Trophoblast cell (in vitro differentiated cells and primary cell): Measurements from ENCODE around the gene VPS11.

Source experiments
- DNase-seq, 2 donors: peaks; one replicate each; pipeline ENCODE4 v3.0.0-alpha.2; 2016
- H2AFZ ChIP-seq: 2 replicates; pipeline ENCODE4 v1.6.1; 2013; ENCODE audit warnings: low read length, moderate library complexity, mild to moderate bottlenecking; ENCODE audit not compliant: insufficient read depth, poor library complexity
- H2AK5ac ChIP-seq: 2 replicates; pipeline ENCODE4 v1.6.1; 2013; ENCODE audit warnings: mild to moderate bottlenecking, low read length
- H2BK120ac ChIP-seq: 2 replicates; pipeline ENCODE4 v1.6.1; 2013; ENCODE audit warnings: low read length, mild to moderate bottlenecking, moderate library complexity; ENCODE audit not compliant: insufficient read depth, poor library complexity
- H2BK12ac ChIP-seq: 2 replicates; pipeline ENCODE4 v1.6.1; 2013; ENCODE audit warnings: mild to moderate bottlenecking, low read length, moderate library complexity
- H2BK5ac ChIP-seq: 2 replicates; pipeline ENCODE4 v1.6.1; 2013; ENCODE audit warnings: low read length, low read depth, moderate library complexity, mild to moderate bottlenecking; ENCODE audit not compliant: poor library complexity
- H3K14ac ChIP-seq: 2 replicates; pipeline ENCODE4 v1.6.1; 2013; ENCODE audit warnings: mild to moderate bottlenecking, low read length
- H3K18ac ChIP-seq: 2 replicates; pipeline ENCODE4 v1.6.1; 2013; ENCODE audit warnings: mild to moderate bottlenecking, low read length
- H3K23ac ChIP-seq: 2 replicates; pipeline ENCODE4 v1.6.1; 2013; ENCODE audit warnings: low read length
- H3K27ac ChIP-seq: 2 replicates; pipeline ENCODE4 v1.5.1; 2013; ENCODE audit warnings: low read depth, mild to moderate bottlenecking, inconsistent platforms, low read length, moderate library complexity
- H3K27me3 ChIP-seq: 2 replicates; pipeline ENCODE4 v1.6.1; 2013; ENCODE audit warnings: inconsistent platforms, mild to moderate bottlenecking, low read length, moderate library complexity; ENCODE audit not compliant: insufficient read depth
- H3K36me3 ChIP-seq, 2 experiments: 1 replicate in 1 of 2; 2 replicates in 1 of 2; pipeline ENCODE4 v1.6.1; 2013; ENCODE audit warnings: low read length in 2 of 2, mild to moderate bottlenecking in 2 of 2, moderate library complexity in 1 of 2; ENCODE audit not compliant: insufficient read depth in 2 of 2, control insufficient read depth in 1 of 2
- H3K4ac ChIP-seq: 2 replicates; pipeline ENCODE4 v1.6.1; 2013; ENCODE audit warnings: low read depth, mild to moderate bottlenecking, low read length, moderate library complexity
- H3K4me1 ChIP-seq, 2 experiments: 1 replicate in 1 of 2; 2 replicates in 1 of 2; pipeline ENCODE4 v1.6.1; 2013; ENCODE audit warnings: low read length in 2 of 2, mild to moderate bottlenecking in 2 of 2, moderate library complexity in 1 of 2; ENCODE audit not compliant: insufficient read depth in 2 of 2, control insufficient read depth in 1 of 2
- H3K4me2 ChIP-seq: 2 replicates; pipeline ENCODE4 v1.6.1; 2013; ENCODE audit warnings: inconsistent platforms, mild to moderate bottlenecking, low read length, moderate library complexity
- H3K4me3 ChIP-seq: 2 replicates; pipeline ENCODE4 v1.5.1; 2013; ENCODE audit warnings: mild to moderate bottlenecking, low read depth, low read length, inconsistent platforms
- H3K79me1 ChIP-seq: one replicate; pipeline ENCODE4 v1.6.1; 2013; ENCODE audit warnings: low read length
- H3K79me2 ChIP-seq: 2 replicates; pipeline ENCODE4 v1.6.1; 2013; ENCODE audit warnings: low read length, mild to moderate bottlenecking; ENCODE audit not compliant: control insufficient read depth, insufficient read depth, poor library complexity
- H3K9ac ChIP-seq: 2 replicates; pipeline ENCODE4 v1.6.1; 2013; ENCODE audit warnings: mild to moderate bottlenecking, low read length
- H3K9me3 ChIP-seq: 2 replicates; pipeline ENCODE4 v1.6.1; 2013; ENCODE audit warnings: low read depth, mild to moderate bottlenecking, control low read depth, inconsistent platforms, low read length; ENCODE audit not compliant: insufficient read depth
- H4K12ac ChIP-seq: 2 replicates; pipeline ENCODE4 v1.6.1; 2013; ENCODE audit warnings: low read depth, mild to moderate bottlenecking, low read length, moderate library complexity
- H4K8ac ChIP-seq: 2 replicates; pipeline ENCODE4 v1.6.1; 2013; ENCODE audit warnings: low read depth, mild to moderate bottlenecking, low read length, moderate library complexity
- H4K91ac ChIP-seq: one replicate; pipeline ENCODE4 v1.6.1; 2013; ENCODE audit warnings: low read depth, mild to moderate bottlenecking, low read length, moderate library complexity
- WGBS: extraction: QIAGEN DNeasy Blood & Tissue Kit; methylation state at CpG from one replicate; pipeline ENCODE4 v1.1.7; 2013; ENCODE audit warnings: missing lambda C conversion rate; ENCODE audit not compliant: insufficient read length, insufficient coverage; ENCODE audit errors: extremely low coverage; 5-methylcytosine and 5-hydroxymethylcytosine counted together

The VPS11 gene

DNA sequence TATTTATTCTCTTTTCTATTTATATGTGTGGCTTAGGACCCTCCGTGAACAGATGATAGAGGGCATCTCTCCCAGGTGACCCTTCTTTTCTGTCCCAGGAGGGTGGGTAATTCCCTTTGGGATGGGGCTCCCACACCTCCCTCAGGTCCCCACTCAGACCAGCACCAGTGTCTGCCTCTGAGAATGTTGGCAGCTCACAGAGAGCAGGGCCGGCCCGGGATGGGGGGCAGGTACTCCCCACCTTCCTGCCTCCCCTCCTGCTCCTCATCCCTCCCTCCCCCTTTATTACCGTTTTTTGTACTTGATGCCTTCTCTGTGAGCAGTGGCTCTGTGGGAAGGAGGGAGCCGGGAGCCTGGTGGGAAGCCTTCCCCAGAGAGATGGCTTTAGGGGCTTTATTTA is 49.0 kb downstream of the VPS11 start:
- WGBS: no CpG with 5 or more reads among the region's 5 CpGs
- Histone ChIP-seq H3K18ac (no peak overlapping the region), H3K4me2 (no peak overlapping the region), H4K91ac (no peak overlapping the region), H2BK12ac (no peak overlapping the region), H4K12ac (no peak overlapping the region), H2BK120ac (no peak overlapping the region), H3K4me1 (peaks cover 0 to 2% of the 10 kb centered on the region in 2 experiments), H3K79me2 (peaks cover 1% of the 10 kb centered on the region), H3K36me3 (peaks cover 13 to 15% of the 10 kb centered on the region in 2 experiments), H2AFZ (no peak overlapping the region), H3K14ac (no peak overlapping the region), H2BK5ac (no peak overlapping the region), H3K4me3 (no peak overlapping the region), H3K79me1 (peaks cover 6% of the 10 kb centered on the region), H3K27me3 (no peaks in the 10 kb centered on the region), H3K23ac (no peak overlapping the region), H3K9ac (no peak overlapping the region), H3K27ac (no peak overlapping the region), H3K4ac (no peak overlapping the region), H2AK5ac (no peak overlapping the region), H4K8ac (no peak overlapping the region), H3K9me3 (no peaks in the 10 kb centered on the region)
- DNase-seq: no peak

DNA sequence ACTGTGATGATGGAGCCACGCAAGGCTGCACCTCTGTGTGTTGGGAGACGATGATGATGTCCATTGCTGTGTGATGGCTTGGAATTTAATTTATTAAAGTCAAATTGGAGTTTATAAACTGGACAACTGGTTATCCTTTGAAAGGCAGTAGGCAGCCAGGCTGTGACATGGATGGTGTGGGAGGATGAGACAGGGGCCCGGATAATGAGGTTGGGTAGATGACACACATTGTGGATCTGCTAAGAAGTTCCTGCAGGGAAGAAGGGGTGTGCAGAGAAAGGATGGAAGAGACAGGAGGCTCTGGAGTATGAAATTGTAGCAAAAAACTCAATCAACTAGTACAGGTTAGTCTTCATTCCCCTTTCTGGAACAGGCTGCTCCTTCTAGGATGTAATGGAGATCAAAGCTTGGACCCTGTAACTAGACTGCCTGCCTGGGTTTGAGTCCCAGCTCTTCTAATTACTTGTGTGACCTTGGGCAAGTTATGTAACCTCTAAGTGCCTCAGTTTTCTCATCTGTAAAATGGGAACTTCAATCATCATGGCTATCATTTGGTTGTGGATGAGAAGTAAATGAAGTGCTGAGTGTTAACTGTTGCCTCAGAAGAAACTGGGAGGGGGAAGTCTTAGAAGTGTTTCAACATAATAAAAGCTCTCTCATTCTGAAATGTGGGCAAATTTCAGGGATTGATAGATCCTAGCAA is 49.5 kb downstream of the VPS11 start:
- H3K27ac ChIP-seq: no peak overlapping the region
- H3K4me2 ChIP-seq: no peak overlapping the region
- H3K18ac ChIP-seq: no peak overlapping the region
- no peak overlapping the region for H3K4ac ChIP-seq
- no peaks in the 10 kb centered on the region for H3K27me3 ChIP-seq
- no peak overlapping the region for H2BK12ac ChIP-seq
- H3K9me3 ChIP-seq: no peaks in the 10 kb centered on the region
- H3K79me2 ChIP-seq: peaks cover 4% of the 10 kb centered on the region
- no peak overlapping the region for H3K23ac ChIP-seq
- no peak overlapping the region for H4K12ac ChIP-seq
- DNase-seq: no peak
- H4K91ac ChIP-seq: no peak overlapping the region
- H4K8ac ChIP-seq: no peak overlapping the region
- no peak overlapping the region for H3K14ac ChIP-seq
- H3K79me1 ChIP-seq: peaks cover 7% of the 10 kb centered on the region
- no peak overlapping the region for H2BK120ac ChIP-seq
- H2AFZ ChIP-seq: no peak overlapping the region
- H3K4me3 ChIP-seq: no peak overlapping the region
- H2BK5ac ChIP-seq: no peak overlapping the region
- no peak overlapping the region for H2AK5ac ChIP-seq
- peaks cover 13 to 14% of the 10 kb centered on the region in 2 experiments for H3K36me3 ChIP-seq
- WGBS: no CpG with 5 or more reads among the region's 3 CpGs
- no peak overlapping the region for H3K9ac ChIP-seq
- H3K4me1 ChIP-seq: peaks cover 0 to 3% of the 10 kb centered on the region in 2 experiments

DNA sequence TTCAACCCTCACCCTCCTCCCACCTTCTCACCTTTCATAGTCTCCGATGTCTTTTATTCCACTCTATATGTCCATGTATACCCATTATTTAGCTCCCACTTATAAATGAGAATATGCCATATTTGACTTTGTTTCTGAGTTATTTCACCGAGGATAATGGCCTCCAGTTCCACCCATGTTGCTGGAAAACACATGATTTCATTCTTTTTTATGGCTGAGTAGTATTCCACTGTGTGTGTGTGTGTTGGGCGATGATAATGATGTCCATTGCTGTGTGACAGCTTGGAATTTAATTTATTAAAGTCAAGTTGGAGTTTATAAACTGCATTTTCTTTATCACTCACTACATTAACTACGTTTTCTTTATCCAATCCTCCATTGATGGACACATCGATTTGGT is 50.6 kb downstream of the VPS11 start:
- no peak overlapping the region for H3K9ac ChIP-seq
- H2BK120ac ChIP-seq: no peak overlapping the region
- no peak for DNase-seq
- H2BK5ac ChIP-seq: no peak overlapping the region
- no peak overlapping the region for H3K23ac ChIP-seq
- no peak overlapping the region for H3K18ac ChIP-seq
- H3K79me2 ChIP-seq: peaks cover 5% of the 10 kb centered on the region
- no peaks in the 10 kb centered on the region for H3K27me3 ChIP-seq
- peaks cover 7% of the 10 kb centered on the region for H3K79me1 ChIP-seq
- H2AK5ac ChIP-seq: no peak overlapping the region
- no peak overlapping the region for H2BK12ac ChIP-seq
- H3K4me2 ChIP-seq: no peak overlapping the region
- H3K4me3 ChIP-seq: no peak overlapping the region
- H2AFZ ChIP-seq: no peak overlapping the region
- H4K91ac ChIP-seq: no peak overlapping the region
- no peak overlapping the region for H3K4ac ChIP-seq
- peaks cover 9 to 13% of the 10 kb centered on the region in 2 experiments for H3K36me3 ChIP-seq
- no peak overlapping the region for H4K12ac ChIP-seq
- H3K4me1 ChIP-seq: peaks cover 0 to 9% of the 10 kb centered on the region in 2 experiments
- no peak overlapping the region for H3K27ac ChIP-seq
- no peak overlapping the region for H4K8ac ChIP-seq
- WGBS: no CpG with 5 or more reads among the region's 5 CpGs
- no peaks in the 10 kb centered on the region for H3K9me3 ChIP-seq
- H3K14ac ChIP-seq: no peak overlapping the region

DNA sequence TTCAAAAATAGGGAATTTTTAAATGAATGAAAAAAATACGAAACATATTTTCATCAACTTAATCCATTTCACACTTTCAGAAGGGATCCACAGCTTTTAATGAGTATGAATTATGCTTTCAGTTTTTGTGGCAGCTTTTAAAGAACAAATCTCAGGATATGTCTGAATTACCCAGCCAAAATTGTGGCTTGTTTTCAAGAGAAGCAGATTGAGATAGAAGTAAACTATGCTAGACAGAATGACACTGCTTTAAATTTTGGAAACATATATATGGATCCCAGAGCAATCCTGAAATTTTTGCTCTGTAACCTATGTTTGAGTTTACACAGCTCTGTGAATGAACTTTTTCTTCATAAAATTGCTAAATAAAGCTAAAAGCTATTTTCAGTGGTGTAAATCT is 51.3 kb downstream of the VPS11 start:
- Histone ChIP-seq H2BK12ac (no peak overlapping the region), H3K4me2 (no peak overlapping the region), H3K79me2 (peaks cover 5% of the 10 kb centered on the region), H3K9ac (no peak overlapping the region), H2BK5ac (no peak overlapping the region), H3K27me3 (no peaks in the 10 kb centered on the region), H3K36me3 (peaks cover 4 to 8% of the 10 kb centered on the region in 2 experiments), H3K9me3 (no peaks in the 10 kb centered on the region), H4K12ac (no peak overlapping the region), H3K23ac (no peak overlapping the region), H3K79me1 (peaks cover 7% of the 10 kb centered on the region), H3K4me3 (no peak overlapping the region), H3K18ac (no peak overlapping the region), H3K4me1 (peaks cover 0 to 9% of the 10 kb centered on the region in 2 experiments), H2BK120ac (no peak overlapping the region), H3K27ac (no peak overlapping the region), H3K4ac (no peak overlapping the region), H3K14ac (no peak overlapping the region), H4K8ac (no peak overlapping the region), H2AFZ (no peak overlapping the region), H4K91ac (no peak overlapping the region), H2AK5ac (no peak overlapping the region)
- no CpG with 5 or more reads among the region's 1 CpG for WGBS
- no peak for DNase-seq
